Measurements from ENCODE around the gene SCNN1G. TPM values are rescaled to one million over a fixed set of nuclear protein-coding genes. Genes with fewer than 3 reads are reported as not detected.

The SCNN1G gene
- total and polyA plus RNA-seq, 2 of the 13 experiments (the other 11 are each of a cell fraction or from before 2014, with no cell fraction given) = not detected

DNA sequence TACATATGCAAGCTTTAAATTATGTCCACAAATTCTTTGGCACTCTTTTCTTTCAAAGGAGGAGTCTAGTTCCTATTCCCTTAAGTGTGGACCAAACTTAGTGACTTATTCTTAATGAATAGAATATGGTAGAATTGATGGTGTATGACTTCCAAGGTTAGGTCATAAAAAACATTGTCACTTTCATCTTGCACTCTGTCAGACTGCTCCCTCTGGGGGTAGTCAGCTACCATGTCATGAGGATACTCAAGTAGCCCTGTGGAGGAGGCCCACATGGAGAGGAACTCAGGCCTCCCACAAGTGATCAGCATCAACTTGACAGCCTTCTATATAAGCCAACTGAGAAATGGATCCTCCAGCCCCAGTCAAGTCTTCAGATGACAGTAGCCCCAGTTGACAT is 61.6 kb downstream of the SCNN1G start (continued):
- no peak for TF ChIP-seq MZF1 (CRISPR knock-in tag; IDR thresholded peaks at IDR 0.05; ENCODE audit: borderline replicate concordance)

DNA sequence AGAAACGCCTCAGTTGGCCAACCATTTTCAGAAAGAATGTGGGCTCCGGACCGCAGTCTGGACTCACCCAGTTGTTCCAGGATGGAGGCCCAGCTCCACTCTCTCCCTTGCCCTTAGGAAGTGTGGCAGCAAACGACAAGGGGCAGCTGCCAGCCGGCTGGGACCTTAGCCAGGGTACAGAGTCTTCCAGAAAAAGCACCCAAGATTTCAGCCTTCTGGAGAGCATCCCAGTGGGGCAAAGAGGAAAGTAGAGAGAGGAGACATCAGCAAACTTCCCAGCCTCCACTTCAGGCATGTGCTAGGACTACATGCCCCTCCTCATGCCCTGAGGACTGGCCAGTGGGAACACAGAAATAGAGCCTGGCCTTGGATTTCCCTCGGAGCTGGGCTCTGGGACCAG is 62.7 kb downstream of the SCNN1G start:
- H3K9ac ChIP-seq (ENCODE audit: insufficient read depth, low read depth, low read length) = no peak overlapping the region
- no TSS peak for BruUV-seq (replicated peaks)
- ChIA-PET CTCF (ENCODE audit: low intra/inter-chr PET ratio, low total read pairs) (no interaction called here), POLR2A (no interaction called here)
- peaks cover 10% of the 10 kb centered on the region for H3K4me1 ChIP-seq (ENCODE audit: insufficient read depth, low read length)
- H4K20me1 ChIP-seq (ENCODE audit: insufficient read depth, low read length) = no peaks in the 10 kb centered on the region
- no peak overlapping the region for H3K4me3 ChIP-seq (replicated peaks in 1 of 3; ENCODE audit: insufficient read depth in 1 of 3, low read depth in 2 of 3, low read length in 3 of 3)
- FAIRE-seq = no peak
- no peaks in the 10 kb centered on the region for H3K79me2 ChIP-seq (ENCODE audit: insufficient read depth, low read length)
- H3K4me2 ChIP-seq (ENCODE audit: low read depth, low read length) = no peak overlapping the region
- no peak for ATAC-seq
- in situ Hi-C loops (cut with HindIII; ENCODE audit: extremely low pct_ligation_motif_present, low pct_unique_long_range_greater_than_20kb) (no loop called here), intact Hi-C loops (cut with micrococcal nuclease; ENCODE audit: unreplicated experiment) (no loop called here)
- H3K27me3 ChIP-seq (ENCODE audit: control insufficient read depth in 1 of 2, insufficient read depth in 2 of 2, low read length in 2 of 2) = peaks cover 4 to 27% of the 10 kb centered on the region in 2 experiments; a peak in 4 of 5 replicates
- no peaks in the 10 kb centered on the region for H3K36me3 ChIP-seq (replicated peaks in 1 of 2; ENCODE audit: control insufficient read depth in 1 of 2, insufficient read depth in 2 of 2, low read length in 2 of 2)
- no peak overlapping the region for H3K27ac ChIP-seq (ENCODE audit: extremely low read length, insufficient read depth, low read length)
- 30% methylated on average over 6 of the region's 6 CpGs for WGBS (ENCODE audit: low lambda C conversion rate)
- DNase-seq (ENCODE audit: low spot score) = no peak
- no peaks in the 10 kb centered on the region for H3K9me3 ChIP-seq (ENCODE audit: low read length)
- H2AFZ ChIP-seq (ENCODE audit: low read length) = no peak overlapping the region
- no peak for TF ChIP-seq LRRFIP1 (CRISPR knock-in tag; conservative IDR thresholded peaks at IDR 0.05)
- no peak for TF ChIP-seq MYNN (CRISPR knock-in tag; IDR thresholded peaks at IDR 0.05; ENCODE audit: low read depth)
- TF ChIP-seq ZNF280D (CRISPR knock-in tag; IDR thresholded peaks at IDR 0.05) = no peak
- no peak for TF ChIP-seq KAT2B (IDR thresholded peaks at IDR 0.05; ENCODE audit: borderline replicate concordance, low read depth, low read length)
- no peak for TF ChIP-seq KDM5B (CRISPR knock-in tag; IDR thresholded peaks at IDR 0.05; ENCODE audit: borderline replicate concordance)
- TF ChIP-seq ZNF615 (CRISPR knock-in tag; IDR thresholded peaks at IDR 0.05; ENCODE audit: borderline replicate concordance) = no peak
- TF ChIP-seq ATF1 (CRISPR knock-in tag; IDR thresholded peaks at IDR 0.05) = no peak
- TF ChIP-seq DDIT3 (CRISPR knock-in tag; IDR thresholded peaks at IDR 0.05) = no peak
- no peak for TF ChIP-seq SRSF1 (optimal IDR thresholded peaks at IDR 0.05; ENCODE audit: low read depth, low read length)
- no peak for TF ChIP-seq TBL1XR1 (IDR thresholded peaks at IDR 0.05; ENCODE audit: borderline replicate concordance, low read length, partially characterized antibody)
- no peak for TF ChIP-seq HCFC1 (IDR thresholded peaks at IDR 0.05; ENCODE audit: low read depth, low read length)
- TF ChIP-seq, protein P1, sequence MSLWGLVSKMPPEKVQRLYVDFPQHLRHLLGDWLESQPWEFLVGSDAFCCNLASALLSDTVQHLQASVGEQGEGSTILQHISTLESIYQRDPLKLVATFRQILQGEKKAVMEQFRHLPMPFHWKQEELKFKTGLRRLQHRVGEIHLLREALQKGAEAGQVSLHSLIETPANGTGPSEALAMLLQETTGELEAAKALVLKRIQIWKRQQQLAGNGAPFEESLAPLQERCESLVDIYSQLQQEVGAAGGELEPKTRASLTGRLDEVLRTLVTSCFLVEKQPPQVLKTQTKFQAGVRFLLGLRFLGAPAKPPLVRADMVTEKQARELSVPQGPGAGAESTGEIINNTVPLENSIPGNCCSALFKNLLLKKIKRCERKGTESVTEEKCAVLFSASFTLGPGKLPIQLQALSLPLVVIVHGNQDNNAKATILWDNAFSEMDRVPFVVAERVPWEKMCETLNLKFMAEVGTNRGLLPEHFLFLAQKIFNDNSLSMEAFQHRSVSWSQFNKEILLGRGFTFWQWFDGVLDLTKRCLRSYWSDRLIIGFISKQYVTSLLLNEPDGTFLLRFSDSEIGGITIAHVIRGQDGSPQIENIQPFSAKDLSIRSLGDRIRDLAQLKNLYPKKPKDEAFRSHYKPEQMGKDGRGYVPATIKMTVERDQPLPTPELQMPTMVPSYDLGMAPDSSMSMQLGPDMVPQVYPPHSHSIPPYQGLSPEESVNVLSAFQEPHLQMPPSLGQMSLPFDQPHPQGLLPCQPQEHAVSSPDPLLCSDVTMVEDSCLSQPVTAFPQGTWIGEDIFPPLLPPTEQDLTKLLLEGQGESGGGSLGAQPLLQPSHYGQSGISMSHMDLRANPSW (CRISPR knock-in tag; IDR thresholded peaks at IDR 0.05; ENCODE audit: borderline replicate concordance) = no peak

All from HepG2 (cell line).